HG02588 (cell line): ENCODE results near the gene HSPA1A.
"Not testable (repeated sequence)": the region's sequence is repeated elsewhere in the genome, so short reads cannot be mapped to it uniquely, and the experiment has no call there.

Experiments used
- ATAC-seq: cut with Tn5 transposase; IDR thresholded peaks from one replicate; pipeline ENCODE4 v1.9.1; 2021; ENCODE audit warnings: mild to moderate bottlenecking, moderate library complexity; ENCODE audit not compliant: unreplicated experiment

Gene HSPA1A

DNA sequence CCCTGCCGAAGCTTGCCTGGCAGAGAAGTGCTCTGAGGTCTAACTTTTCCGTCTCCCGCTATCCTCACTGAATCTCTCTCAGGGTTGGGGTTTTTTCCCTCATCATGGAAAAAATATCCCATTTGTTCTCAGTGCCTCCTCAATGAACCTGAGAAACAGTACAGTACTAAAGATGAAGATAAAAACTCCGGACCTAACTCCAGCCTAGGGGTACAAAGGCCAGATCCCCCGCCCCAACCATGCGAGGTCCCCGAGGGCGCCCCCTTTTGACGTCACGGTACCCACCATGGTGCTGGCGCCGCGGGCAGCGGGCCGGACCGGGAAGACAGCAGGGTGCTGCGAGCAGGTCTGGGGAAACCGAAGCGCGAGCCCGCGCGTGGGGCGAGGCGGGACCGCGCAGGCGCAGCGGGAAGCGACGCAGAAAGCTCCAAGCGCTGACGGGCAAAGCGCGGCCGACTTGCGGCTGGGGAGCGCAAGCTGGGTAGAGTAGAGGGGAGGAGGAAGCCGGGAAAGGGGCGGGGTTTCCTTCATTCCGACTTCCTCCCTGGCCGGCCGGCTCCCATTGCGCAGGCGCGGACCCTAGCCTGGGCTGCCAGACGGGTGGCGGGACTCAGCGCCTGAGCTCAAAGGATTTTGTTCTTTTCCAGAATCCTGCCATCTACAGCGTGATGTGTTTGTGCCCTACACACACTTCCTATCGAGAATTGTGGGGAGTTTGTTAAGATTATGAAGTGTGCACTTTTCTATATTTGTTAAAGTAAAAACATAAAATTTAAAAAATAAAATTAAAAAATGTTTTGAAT, 8.7 kb upstream of the HSPA1A start, which contains the start of gene LSM2:
LSM2 (minus strand) TSS at position 497 of the 803 bp plus-strand sequence; CDS start at position 288, 209 bp downstream.
- ATAC-seq, result peak; percentile 92

GRCh38 chr6:31808599-31808998, 6.7 kb upstream of the HSPA1A start:
- not testable (repeated sequence) for ATAC-seq

GRCh38 chr6:31811645-31812044, 3.7 kb upstream of the HSPA1A start:
- no peak for ATAC-seq

- no peak for ATAC-seq
These were observed 1.9 kb upstream of the HSPA1A start for GRCh38 chr6:31813465-31813849.

DNA sequence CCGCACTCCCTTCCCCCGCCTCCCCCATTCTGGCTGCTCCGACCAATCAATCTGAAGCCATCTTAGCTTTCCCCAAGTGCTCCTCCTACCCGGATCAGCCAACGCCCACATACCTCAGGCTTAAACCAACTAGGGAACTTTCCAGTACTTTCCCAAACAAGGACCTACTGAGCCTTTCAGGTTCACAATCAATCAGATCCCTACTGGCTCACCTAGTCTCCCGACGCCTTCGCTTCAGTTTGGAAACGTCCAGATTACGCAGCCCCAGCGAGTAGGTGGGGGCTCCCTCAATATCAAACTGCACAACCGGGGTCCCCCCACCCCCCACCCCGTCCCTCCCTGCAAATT, 692 bp upstream of the HSPA1A start:
- no peak for ATAC-seq

DNA sequence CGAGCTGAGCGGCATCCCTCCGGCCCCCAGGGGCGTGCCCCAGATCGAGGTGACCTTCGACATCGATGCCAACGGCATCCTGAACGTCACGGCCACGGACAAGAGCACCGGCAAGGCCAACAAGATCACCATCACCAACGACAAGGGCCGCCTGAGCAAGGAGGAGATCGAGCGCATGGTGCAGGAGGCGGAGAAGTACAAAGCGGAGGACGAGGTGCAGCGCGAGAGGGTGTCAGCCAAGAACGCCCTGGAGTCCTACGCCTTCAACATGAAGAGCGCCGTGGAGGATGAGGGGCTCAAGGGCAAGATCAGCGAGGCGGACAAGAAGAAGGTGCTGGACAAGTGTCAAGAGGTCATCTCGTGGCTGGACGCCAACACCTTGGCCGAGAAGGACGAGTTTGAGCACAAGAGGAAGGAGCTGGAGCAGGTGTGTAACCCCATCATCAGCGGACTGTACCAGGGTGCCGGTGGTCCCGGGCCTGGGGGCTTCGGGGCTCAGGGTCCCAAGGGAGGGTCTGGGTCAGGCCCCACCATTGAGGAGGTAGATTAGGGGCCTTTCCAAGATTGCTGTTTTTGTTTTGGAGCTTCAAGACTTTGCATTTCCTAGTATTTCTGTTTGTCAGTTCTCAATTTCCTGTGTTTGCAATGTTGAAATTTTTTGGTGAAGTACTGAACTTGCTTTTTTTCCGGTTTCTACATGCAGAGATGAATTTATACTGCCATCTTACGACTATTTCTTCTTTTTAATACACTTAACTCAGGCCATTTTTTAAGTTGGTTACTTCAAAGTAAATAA, 2.0 kb downstream of the HSPA1A start:
- not testable (repeated sequence) for ATAC-seq

DNA sequence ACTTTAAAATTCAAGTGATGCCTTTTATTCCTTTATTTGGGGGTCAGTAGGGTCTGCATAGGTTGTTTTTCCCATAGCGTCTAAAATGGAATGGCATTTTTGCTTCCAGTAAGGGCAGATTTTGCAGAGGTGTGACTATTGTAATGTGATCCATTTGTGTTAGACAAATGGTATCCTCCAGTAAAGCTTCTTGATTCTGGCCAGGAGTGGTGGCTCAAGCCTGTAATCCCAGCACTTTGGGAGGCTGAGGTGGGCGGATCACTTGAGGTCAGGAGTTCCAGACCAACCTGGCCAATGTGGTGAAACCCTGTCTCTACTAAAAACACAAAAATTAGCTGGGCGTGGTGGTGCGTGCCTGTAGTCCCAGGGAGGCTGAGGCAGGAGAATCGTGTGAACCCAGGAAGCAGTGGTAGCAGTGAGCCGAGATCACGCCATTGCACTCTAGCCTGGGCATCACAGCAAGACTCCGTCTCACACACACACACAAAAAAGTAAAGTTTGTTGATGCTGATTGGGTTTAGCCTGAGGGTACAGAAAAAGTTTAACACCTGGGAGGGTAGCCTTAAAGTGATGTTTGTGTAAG, 2.7 kb downstream of the HSPA1A start:
- not testable (repeated sequence) for ATAC-seq

DNA sequence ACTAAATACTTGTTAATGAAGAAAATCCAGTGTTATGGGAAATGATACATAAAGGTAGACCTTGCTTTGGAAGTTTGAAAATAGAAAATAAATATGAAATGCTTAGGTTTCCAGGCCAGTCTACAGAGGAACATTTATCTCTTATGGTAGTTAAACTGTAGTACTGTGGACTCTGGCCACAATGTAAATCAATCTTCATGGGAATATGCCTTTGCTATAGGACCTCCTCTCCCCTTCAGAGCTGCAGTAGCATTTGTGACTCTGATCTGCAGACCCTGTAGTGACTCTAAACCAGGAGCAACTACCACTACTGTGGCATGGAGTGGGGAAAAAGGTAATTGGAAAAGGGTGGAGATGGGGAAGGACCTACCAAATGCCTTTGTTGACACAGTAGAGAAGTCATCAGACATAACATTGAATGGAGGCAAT, 4.5 kb downstream of the HSPA1A start:
- ATAC-seq, result no peak

GRCh38 chr6:31820399-31820798, 5.1 kb downstream of the HSPA1A start:
- not testable (repeated sequence) for ATAC-seq

DNA sequence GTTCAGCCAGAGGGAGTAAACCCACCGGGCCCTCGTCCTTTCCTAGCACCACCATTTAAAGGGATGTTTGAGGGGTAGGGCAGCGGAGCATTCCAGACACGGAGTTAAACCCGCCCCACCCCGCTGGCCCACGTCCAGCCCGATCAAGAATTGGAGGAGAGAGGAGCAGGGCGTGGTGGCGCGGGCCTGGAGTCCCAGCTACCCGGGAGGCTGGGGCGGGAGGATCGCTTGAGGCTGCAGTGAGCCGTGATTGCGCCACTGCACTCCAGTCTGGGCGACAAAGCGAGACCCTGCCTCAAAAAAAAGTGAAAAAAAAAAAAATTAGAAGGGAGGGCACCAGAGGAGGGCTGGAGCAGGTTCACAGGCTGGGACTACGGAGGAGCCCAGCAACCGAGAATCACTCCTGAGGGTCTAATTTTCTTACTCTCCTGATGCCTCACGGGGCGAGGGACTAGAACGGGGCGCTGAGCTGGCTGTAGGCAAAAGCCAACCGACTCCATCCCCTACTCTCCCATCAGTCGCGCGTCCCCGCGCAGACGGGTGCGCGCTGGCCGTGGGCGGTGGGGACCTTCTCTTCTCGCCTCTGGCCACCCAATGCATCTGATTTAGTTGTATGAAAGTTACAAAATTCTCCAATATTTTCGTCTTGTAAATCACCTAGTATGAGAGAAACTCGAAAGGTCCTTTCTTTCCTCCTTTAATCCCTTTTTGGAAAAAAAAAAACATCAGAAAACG, 6.1 kb downstream of the HSPA1A start:
- ATAC-seq, result peak; percentile 31

GRCh38 chr6:31822036-31822821, 6.9 kb downstream of the HSPA1A start:
- ATAC-seq, result peak; percentile 43

GRCh38 chr6:31823592-31824196, 8.4 kb downstream of the HSPA1A start:
- ATAC-seq, result not testable (repeated sequence)

GRCh38 chr6:31825553-31825952, 10.2 kb downstream of the HSPA1A start:
- no peak for ATAC-seq

DNA sequence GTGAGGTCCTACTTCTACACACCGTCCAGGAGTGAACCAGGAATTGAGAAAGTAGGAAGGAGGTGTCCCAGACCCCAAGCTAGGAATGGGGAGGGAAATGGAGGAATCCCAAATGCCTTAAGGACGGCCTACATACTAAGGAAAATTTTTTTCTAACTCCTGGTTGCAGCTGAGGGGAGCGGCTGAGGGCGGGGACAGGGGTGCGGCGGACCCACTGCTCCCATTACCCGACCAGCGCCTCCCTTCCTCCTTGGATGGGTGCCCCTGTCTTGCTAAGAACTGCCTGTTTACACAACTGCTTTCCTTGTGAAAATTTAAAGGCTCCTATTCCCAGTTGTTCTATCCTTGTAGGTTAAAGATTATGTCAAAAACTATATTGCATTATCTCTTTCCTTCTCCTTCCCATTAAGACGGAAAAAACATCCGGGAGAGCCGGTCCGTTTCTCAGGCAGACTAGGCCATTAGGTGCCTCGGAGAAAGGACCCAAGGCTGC, 11.5 kb downstream of the HSPA1A start:
- no peak for ATAC-seq

DNA sequence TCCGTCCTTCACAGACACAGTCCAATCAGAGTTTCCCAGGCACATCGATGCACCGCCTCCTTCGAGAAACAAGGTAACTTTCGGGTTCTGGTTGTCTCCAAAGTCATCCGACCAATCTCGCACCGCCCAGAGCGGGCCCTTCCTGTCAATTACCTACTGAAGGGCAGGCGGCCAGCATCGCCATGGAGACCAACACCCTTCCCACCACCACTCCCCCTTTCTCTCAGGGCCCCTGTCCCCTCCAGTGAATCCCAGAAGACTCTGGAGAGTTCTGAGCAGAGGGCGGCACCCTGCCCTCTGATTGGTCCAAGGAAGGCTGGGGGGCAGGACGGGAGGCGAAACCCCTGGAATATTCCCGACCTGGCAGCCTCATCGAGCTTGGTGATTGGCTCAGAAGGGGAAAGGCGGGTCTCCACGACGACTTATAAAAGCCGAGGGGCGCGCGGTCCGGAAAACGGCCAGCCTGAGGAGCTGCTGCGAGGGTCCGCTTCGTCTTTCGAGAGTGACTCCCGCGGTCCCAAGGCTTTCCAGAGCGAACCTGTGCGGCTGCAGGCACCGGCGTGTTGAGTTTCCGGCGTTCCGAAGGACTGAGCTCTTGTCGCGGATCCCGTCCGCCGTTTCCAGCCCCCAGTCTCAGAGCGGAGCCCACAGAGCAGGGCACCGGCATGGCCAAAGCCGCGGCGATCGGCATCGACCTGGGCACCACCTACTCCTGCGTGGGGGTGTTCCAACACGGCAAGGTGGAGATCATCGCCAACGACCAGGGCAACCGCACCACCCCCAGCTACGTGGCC, 12.1 kb downstream of the HSPA1A start, which contains the start of gene HSPA1B:
HSPA1B (plus strand) TSS at position 453 of the 794 bp plus-strand sequence; CDS start at position 666, 213 bp downstream.
- peak; percentile 66 for ATAC-seq

GRCh38 chr6:31829633-31830283, 14.4 kb downstream of the HSPA1A start:
- ATAC-seq, result no peak

DNA sequence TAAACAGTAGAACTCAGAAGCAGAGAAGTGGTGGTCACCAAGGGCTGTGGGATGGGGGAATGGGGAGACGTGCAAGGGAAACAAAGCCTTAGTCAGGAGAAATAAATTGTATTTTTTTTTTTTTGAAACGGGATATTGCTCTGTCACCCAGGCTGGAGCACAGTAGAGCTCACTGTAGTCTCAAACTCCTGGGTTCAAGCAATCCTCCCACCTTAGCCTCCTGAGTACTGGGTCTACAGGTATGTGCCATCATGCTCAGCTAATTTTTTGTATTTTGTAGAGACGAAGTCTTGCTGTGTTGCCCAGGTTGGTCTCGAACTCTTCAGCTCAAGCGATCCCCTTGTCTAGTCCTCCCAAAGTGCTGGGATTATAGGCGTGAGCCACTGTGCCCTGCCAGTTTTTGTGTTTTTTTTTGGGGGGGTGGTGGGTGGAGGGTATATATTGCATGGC, 15.6 kb downstream of the HSPA1A start:
- no peak for ATAC-seq
